Sigmoid colon (tissue), 4 donors: ENCODE measurements around the gene PAK5.

Source experiments
- CTCF ChIP-seq, 4 experiments: fragments of 450-650 bp in 3 of 4; fragments of 200-600 bp in 1 of 4; IDR thresholded peaks; one replicate each; pipeline ENCODE4 v1.5.1; 2016 to 2019; ENCODE audit warnings: antibody characterized with exemption in 4 of 4, mild to moderate bottlenecking in 3 of 4, moderate library complexity in 2 of 4
- EP300 ChIP-seq, 4 donors: sonication (generic); formaldehyde crosslinking; IDR thresholded peaks; one replicate each; pipeline ENCODE4 v1.6.1; 2017; ENCODE audit warnings: antibody characterized with exemption in 4 of 4
- POLR2A ChIP-seq, 2 donors: fragments of 450-650 bp; IDR thresholded peaks; one replicate each; pipeline ENCODE4 v1.6.1; 2016; ENCODE audit warnings: antibody characterized with exemption in 2 of 2, mild to moderate bottlenecking in 2 of 2, moderate library complexity in 2 of 2
- POLR2AphosphoS5 ChIP-seq, 4 donors: sonication (generic); formaldehyde crosslinking; IDR thresholded peaks; one replicate each; pipeline ENCODE4 v1.6.1; 2017; ENCODE audit warnings: antibody characterized with exemption in 4 of 4

GRCh38 chr20:9575836-9576235, 263.0 kb downstream of the PAK5 start:
- TF ChIP-seq POLR2A (IDR thresholded peaks at IDR 0.05) (no peak), CTCF (IDR thresholded peaks at IDR 0.05) (no peak), POLR2AphosphoS5 (IDR thresholded peaks at IDR 0.05) (no peak), EP300 (IDR thresholded peaks at IDR 0.05) (no peak)
